ENCODE results near the gene OTP. TPM values are rescaled to one million over a fixed set of nuclear protein-coding genes. Genes with fewer than 3 reads are reported as not detected.

OTP gene
- total RNA-seq, 1 experiment from 2014 or later = not detected

DNA sequence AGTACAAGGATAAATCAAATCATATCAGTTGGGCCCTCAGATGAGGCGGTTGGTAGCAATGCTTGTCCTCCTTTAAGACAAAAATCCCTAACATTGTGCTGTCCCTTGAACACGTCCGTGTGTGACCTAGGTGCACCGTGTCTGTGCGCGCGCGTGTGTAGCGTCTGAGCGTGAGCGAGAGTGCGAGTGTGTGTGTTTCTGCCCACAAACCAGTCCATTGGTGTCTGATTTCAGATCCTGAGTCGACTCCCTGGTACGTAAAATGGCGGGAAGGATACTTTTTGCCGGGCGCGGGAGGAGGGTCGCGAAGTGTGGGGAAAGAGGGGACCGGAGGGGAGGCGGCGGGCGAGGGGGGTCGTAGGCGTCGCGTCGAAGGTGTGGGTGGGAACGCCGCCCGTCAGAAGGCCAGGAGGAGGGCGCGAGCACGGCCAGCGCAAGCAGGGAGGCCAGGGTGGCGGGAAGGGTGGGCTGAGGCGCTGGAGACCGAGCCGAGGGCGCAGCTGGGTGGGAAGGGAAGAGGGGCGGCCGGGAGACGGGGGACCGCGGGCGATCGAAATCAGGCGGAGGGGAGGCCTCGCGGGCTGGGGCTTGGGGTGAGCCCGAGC lies 8.9 kb downstream of the OTP start:
- no peak for DNase-seq (ENCODE audit: low spot score)
- Histone ChIP-seq H3K4me3 (ENCODE audit: low read depth, low read length, poor library complexity, severe bottlenecking) (peak overlapping the region; percentile 47), H3K27me3 (replicated peaks; ENCODE audit: insufficient read depth, low read depth, low read length, poor library complexity) (peaks cover 99% of the 10 kb centered on the region), H3K36me3 (ENCODE audit: insufficient read depth, low read length, poor library complexity, severe bottlenecking) (no peaks in the 10 kb centered on the region), H3K9me3 (ENCODE audit: low read depth, low read length, poor library complexity, severe bottlenecking) (no peaks in the 10 kb centered on the region), H3K27ac (ENCODE audit: low read depth, low read length, poor library complexity, severe bottlenecking) (no peak overlapping the region), H3K4me1 (ENCODE audit: insufficient read depth, low read length, poor library complexity, severe bottlenecking) (peaks cover 3% of the 10 kb centered on the region)
- CTCF ChIA-PET = no interaction called here
- intact Hi-C loops (cut with micrococcal nuclease; ENCODE audit: unreplicated experiment) = loop anchor here (10.0 kb wide), 1 partner anchor 325 kb away; no protein-coding TSS in a partner anchor
- no peak for TF ChIP-seq EZH2 (IDR thresholded peaks at IDR 0.05; ENCODE audit: borderline replicate concordance, low read depth, low read length, poor library complexity, severe bottlenecking)
- TF ChIP-seq, protein P1, sequence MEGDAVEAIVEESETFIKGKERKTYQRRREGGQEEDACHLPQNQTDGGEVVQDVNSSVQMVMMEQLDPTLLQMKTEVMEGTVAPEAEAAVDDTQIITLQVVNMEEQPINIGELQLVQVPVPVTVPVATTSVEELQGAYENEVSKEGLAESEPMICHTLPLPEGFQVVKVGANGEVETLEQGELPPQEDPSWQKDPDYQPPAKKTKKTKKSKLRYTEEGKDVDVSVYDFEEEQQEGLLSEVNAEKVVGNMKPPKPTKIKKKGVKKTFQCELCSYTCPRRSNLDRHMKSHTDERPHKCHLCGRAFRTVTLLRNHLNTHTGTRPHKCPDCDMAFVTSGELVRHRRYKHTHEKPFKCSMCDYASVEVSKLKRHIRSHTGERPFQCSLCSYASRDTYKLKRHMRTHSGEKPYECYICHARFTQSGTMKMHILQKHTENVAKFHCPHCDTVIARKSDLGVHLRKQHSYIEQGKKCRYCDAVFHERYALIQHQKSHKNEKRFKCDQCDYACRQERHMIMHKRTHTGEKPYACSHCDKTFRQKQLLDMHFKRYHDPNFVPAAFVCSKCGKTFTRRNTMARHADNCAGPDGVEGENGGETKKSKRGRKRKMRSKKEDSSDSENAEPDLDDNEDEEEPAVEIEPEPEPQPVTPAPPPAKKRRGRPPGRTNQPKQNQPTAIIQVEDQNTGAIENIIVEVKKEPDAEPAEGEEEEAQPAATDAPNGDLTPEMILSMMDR (conservative IDR thresholded peaks at IDR 0.05; ENCODE audit: low read depth, low read length) = no peak
- BruUV-seq (replicated peaks) = no TSS peak
- POLR2A ChIA-PET (ENCODE audit: low non-redundant PET) = no interaction called here

DNA sequence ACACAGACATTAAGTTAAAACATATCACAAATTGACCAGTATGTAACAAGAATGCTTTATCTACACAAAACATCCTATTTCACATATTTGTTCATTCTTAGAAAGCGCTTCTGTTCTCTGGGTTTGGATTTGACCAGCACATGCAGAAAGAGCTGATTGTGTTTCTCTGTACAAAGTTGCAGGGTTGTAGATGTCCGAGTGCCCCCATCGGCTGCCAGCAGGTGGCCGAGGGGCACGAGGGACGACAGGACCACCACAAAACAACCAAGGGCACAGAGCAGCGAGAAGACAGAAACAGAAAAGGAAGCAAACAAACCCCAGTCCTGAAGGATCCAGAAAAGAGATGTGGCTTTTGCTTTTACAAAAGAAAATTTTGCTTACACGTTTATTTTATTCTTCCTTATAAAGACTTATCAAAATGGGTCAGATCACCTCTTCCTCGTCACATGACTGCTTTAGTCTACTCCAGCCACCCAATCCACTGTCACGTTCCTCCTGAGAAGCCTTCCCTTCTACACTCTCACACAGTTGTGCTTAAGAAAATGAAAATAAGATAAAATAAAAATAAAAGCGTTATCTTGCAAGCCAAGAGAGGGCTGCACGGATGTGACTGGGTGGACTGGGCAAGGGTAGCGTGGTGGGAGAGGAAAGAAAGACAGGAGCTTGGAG lies 9.5 kb downstream of the OTP start:
- no TSS peak for BruUV-seq (replicated peaks)
- Histone ChIP-seq H3K36me3 (ENCODE audit: insufficient read depth, low read length, poor library complexity, severe bottlenecking) (no peaks in the 10 kb centered on the region), H3K27me3 (replicated peaks; ENCODE audit: insufficient read depth, low read depth, low read length, poor library complexity) (peaks cover 99% of the 10 kb centered on the region), H3K9me3 (ENCODE audit: low read depth, low read length, poor library complexity, severe bottlenecking) (no peaks in the 10 kb centered on the region), H3K4me1 (ENCODE audit: insufficient read depth, low read length, poor library complexity, severe bottlenecking) (peaks cover 3% of the 10 kb centered on the region), H3K4me3 (ENCODE audit: low read depth, low read length, poor library complexity, severe bottlenecking) (no peak overlapping the region), H3K27ac (ENCODE audit: low read depth, low read length, poor library complexity, severe bottlenecking) (no peak overlapping the region)
- ChIA-PET POLR2A (ENCODE audit: low non-redundant PET) (no interaction called here), CTCF (no interaction called here)
- intact Hi-C loops (cut with micrococcal nuclease; ENCODE audit: unreplicated experiment) = no loop called here
- TF ChIP-seq, protein P1 (conservative IDR thresholded peaks at IDR 0.05; ENCODE audit: low read depth, low read length) = no peak
- TF ChIP-seq EZH2 (IDR thresholded peaks at IDR 0.05; ENCODE audit: borderline replicate concordance, low read depth, low read length, poor library complexity, severe bottlenecking) = no peak
- no peak for DNase-seq (ENCODE audit: low spot score)

DNA sequence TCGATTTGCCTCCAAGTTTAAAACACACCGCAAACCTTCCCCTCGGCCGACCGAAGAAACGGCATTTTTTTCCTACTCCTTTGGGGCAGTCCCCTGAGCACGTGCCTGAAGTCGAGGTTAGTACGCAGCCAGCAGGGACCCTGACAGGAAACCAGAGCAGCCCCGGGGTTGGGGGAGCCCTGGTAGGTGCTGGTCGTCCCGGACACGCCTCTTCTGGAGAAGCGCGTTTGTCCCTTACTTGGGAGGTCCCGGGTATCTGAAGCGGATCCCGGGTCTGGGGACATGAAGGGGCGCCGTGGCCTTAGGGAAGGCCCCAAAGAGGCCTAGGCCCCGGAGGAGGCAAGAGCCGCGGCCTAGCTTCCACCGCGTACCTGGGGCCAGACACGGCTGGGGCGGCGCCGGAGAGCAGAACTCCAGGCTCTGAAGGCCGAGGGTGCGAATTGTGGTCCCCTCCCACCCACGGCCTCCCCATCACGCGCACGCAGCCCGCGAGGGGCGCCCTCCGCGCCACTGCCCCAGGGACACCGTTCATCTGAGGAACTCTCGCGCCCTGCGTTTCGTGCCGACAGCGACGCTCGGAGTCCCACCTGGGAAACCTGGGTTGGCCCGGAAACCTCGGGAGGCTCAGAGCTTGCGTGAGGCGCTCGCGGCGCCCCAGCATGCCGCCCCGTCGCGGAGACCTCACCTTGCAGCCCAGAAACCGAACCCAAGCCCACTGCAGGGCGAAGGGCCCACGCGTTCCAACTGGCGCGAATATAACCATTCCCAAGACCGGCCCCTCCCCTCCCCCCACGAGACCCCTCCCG lies 10.4 kb downstream of the OTP start:
- H3K36me3 ChIP-seq (ENCODE audit: insufficient read depth, low read length, poor library complexity, severe bottlenecking) = no peaks in the 10 kb centered on the region
- TF ChIP-seq, protein P1 (conservative IDR thresholded peaks at IDR 0.05; ENCODE audit: low read depth, low read length) = no peak
- no peak for TF ChIP-seq EZH2 (IDR thresholded peaks at IDR 0.05; ENCODE audit: borderline replicate concordance, low read depth, low read length, poor library complexity, severe bottlenecking)
- DNase-seq (ENCODE audit: low spot score) = no peak
- ChIA-PET POLR2A (ENCODE audit: low non-redundant PET) (no interaction called here), CTCF (no interaction called here)
- H3K4me3 ChIP-seq (ENCODE audit: low read depth, low read length, poor library complexity, severe bottlenecking) = no peak overlapping the region
- no TSS peak for BruUV-seq (replicated peaks)
- H3K4me1 ChIP-seq (ENCODE audit: insufficient read depth, low read length, poor library complexity, severe bottlenecking) = peaks cover 3% of the 10 kb centered on the region
- H3K27me3 ChIP-seq (replicated peaks; ENCODE audit: insufficient read depth, low read depth, low read length, poor library complexity) = peaks cover 99% of the 10 kb centered on the region
- intact Hi-C loops (cut with micrococcal nuclease; ENCODE audit: unreplicated experiment) = no loop called here
- H3K27ac ChIP-seq (ENCODE audit: low read depth, low read length, poor library complexity, severe bottlenecking) = no peak overlapping the region
- H3K9me3 ChIP-seq (ENCODE audit: low read depth, low read length, poor library complexity, severe bottlenecking) = no peaks in the 10 kb centered on the region

All from A673 (cell line).